HL-60/S4 treated with retinoic acid at 250 ng/mL for 4 days and 3 days (cell line): ENCODE results near the gene DNAH7.
"Not testable (repeated sequence)": the region's sequence is repeated elsewhere in the genome, so short reads cannot be mapped to it uniquely, and the experiment has no call there.

Experiments
- in situ Hi-C: fragments of 300-500 bp; cut with MboI; formaldehyde crosslinking; loops from 2 replicates; pipeline ENCODE4 v1.7.0; 2022; ENCODE audit warnings: low sequenced_read_pairs

The DNAH7 gene

GRCh38 chr2:196068271-196069209, at the start of gene DNAH7:
DNAH7 (minus strand) TSS chr2:196068837; CDS start chr2:196068711, 126 bp downstream.
- in situ Hi-C loops: loop anchor here (25.0 kb wide), 1 partner anchor 406 kb away; the partner anchor contains the start of gene SLC39A10

- in situ Hi-C loops: loop anchor here (25.0 kb wide), 1 partner anchor 670 kb away; the partner anchor contains the start of gene GTF3C3
Observed at GRCh38 chr2:196117214-196117705, 48.6 kb upstream of the DNAH7 start.

- in situ Hi-C loops: loop anchor here (25.0 kb wide), 1 partner anchor 674 kb away; the partner anchor contains the start of gene GTF3C3
Observed at GRCh38 chr2:196113061-196113974, 44.7 kb upstream of the DNAH7 start.

- in situ Hi-C loops: loop anchor here (25.0 kb wide), 1 partner anchor 675 kb away; the partner anchor contains the start of gene GTF3C3
Observed at GRCh38 chr2:196112418-196113034, 43.9 kb upstream of the DNAH7 start.

- in situ Hi-C loops: loop anchor here (25.0 kb wide), 1 partner anchor 679 kb away; the partner anchor contains the start of gene GTF3C3
Observed at GRCh38 chr2:196108604-196109003, 40.0 kb upstream of the DNAH7 start.

- in situ Hi-C loops: loop anchor here (25.0 kb wide), 1 partner anchor 681 kb away; the partner anchor contains the start of gene GTF3C3
Observed at GRCh38 chr2:196105951-196106350, 37.3 kb upstream of the DNAH7 start.

GRCh38 chr2:196104066-196104465, 35.4 kb upstream of the DNAH7 start:
- in situ Hi-C loops: loop anchor here (25.0 kb wide), 1 partner anchor 683 kb away; the partner anchor contains the start of gene GTF3C3

- in situ Hi-C loops: loop anchor here (25.0 kb wide), 1 partner anchor 684 kb away; the partner anchor contains the start of gene GTF3C3
Observed at GRCh38 chr2:196103626-196104025, 35.0 kb upstream of the DNAH7 start.

- in situ Hi-C loops: loop anchor here (25.0 kb wide), 1 partner anchor 686 kb away; the partner anchor contains the start of gene GTF3C3
Observed at GRCh38 chr2:196101325-196101991, 32.8 kb upstream of the DNAH7 start.

- in situ Hi-C loops: loop anchor here (25.0 kb wide), 1 partner anchor 687 kb away; the partner anchor contains the start of gene GTF3C3
Observed at GRCh38 chr2:196099916-196100315, 31.3 kb upstream of the DNAH7 start.

GRCh38 chr2:196097864-196098660, 29.4 kb upstream of the DNAH7 start:
- in situ Hi-C loops: no loop called here

- in situ Hi-C loops: no loop called here
Observed at GRCh38 chr2:196096982-196097745, 28.5 kb upstream of the DNAH7 start.

GRCh38 chr2:196096264-196096663, 27.6 kb upstream of the DNAH7 start:
- in situ Hi-C loops: no loop called here

- in situ Hi-C loops: not testable (repeated sequence)
Observed at GRCh38 chr2:196089448-196089847, 20.8 kb upstream of the DNAH7 start.

- in situ Hi-C loops: no loop called here
Observed at GRCh38 chr2:196088203-196088602, 19.6 kb upstream of the DNAH7 start.

GRCh38 chr2:196086517-196087368, 18.1 kb upstream of the DNAH7 start:
- in situ Hi-C loops: no loop called here

- in situ Hi-C loops: no loop called here
Observed at GRCh38 chr2:196083601-196084000, 15.0 kb upstream of the DNAH7 start.
